Endothelial cell of umbilical vein (primary cell): Measurements from ENCODE around the gene AP5Z1. TPM values are rescaled to one million over a fixed set of nuclear protein-coding genes. Genes with fewer than 3 reads are reported as not detected.

Experiments used
- BruUV-seq: library from RNA; stranded (reverse); fragments of 400-500 nt; replicated peaks from 2 replicates; lab custom pipeline; 2021; lab: Mats Ljungman, UMichigan
- CTCF ChIA-PET: fragments of 300-600, 350-600 bp; sonication (Branson Sonifier 250); formaldehyde crosslinking; loops from one replicate; lab custom pipeline; 2021; ENCODE audit warnings: antibody characterized with exemption, inconsistent platforms; lab: Charles Lee
- POLR2A ChIA-PET: fragments of 300-600, 350-600 bp; sonication (Branson Sonifier 250); formaldehyde crosslinking; loops from one replicate; lab custom pipeline; 2021; ENCODE audit warnings: antibody characterized with exemption, inconsistent platforms; lab: Charles Lee
- DNase-seq: peaks from one replicate; pipeline ENCODE4 v3.0.0-alpha.2; 2011; ENCODE audit warnings: low read depth, low spot score
- FAIRE-seq: peaks from 2 replicates; lab custom pipeline; 2011; peaks lifted over from hg19 to GRCh38; lab: Jason Lieb, UNC
- H2AFZ ChIP-seq: 2 replicates; pipeline ENCODE4 v1.6.0; 2012; ENCODE audit warnings: low read depth, low read length, control low read depth, inconsistent platforms
- H3K27ac ChIP-seq: 2 replicates; pipeline ENCODE4 v1.5.1; 2011; ENCODE audit warnings: low read depth, mild to moderate bottlenecking, control low read depth, low read length, moderate library complexity; ENCODE audit not compliant: insufficient read depth
- H3K27me3 ChIP-seq, 2 experiments: 2 replicates each; pipeline versions ENCODE4 v1.6.0 to v1.6.1; 2011; ENCODE audit warnings: low read length in 2 of 2, mixed read lengths in 1 of 2; ENCODE audit not compliant: control insufficient read depth in 2 of 2, insufficient read depth in 2 of 2
- H3K36me3 ChIP-seq, 2 experiments: 2 replicates in 1 of 2; 3 replicates in 1 of 2; pipeline ENCODE4 v1.5.1; 2011; ENCODE audit warnings: low read length in 2 of 2, mild to moderate bottlenecking in 1 of 2, moderate library complexity in 1 of 2; ENCODE audit not compliant: control insufficient read depth in 2 of 2, insufficient read depth in 2 of 2; ENCODE audit errors: extremely low read depth in 1 of 2
- H3K4me1 ChIP-seq: 3 replicates; pipeline ENCODE4 v1.5.1; 2011; ENCODE audit warnings: mild to moderate bottlenecking, low read length; ENCODE audit not compliant: control insufficient read depth, insufficient read depth; ENCODE audit errors: extremely low read depth
- H3K4me2 ChIP-seq: 2 replicates; pipeline ENCODE4 v1.6.1; 2011; ENCODE audit warnings: low read length, control low read depth, mixed read lengths; ENCODE audit not compliant: insufficient read depth
- H3K4me3 ChIP-seq, 3 experiments: fragments of 200-600 bp in 1 of 3; sonication (generic), shearing (Covaris generic) in 1 of 3; replicated peaks in 1 of 3; 2 replicates each; pipeline ENCODE4 v1.5.1; 2011 to 2016; ENCODE audit warnings: control low read depth in 3 of 3, low read length in 3 of 3, mild to moderate bottlenecking in 2 of 3, inconsistent platforms in 1 of 3, low read depth in 1 of 3, moderate library complexity in 1 of 3; ENCODE audit not compliant: insufficient read depth in 1 of 3
- H3K79me2 ChIP-seq: 2 replicates; pipeline ENCODE4 v1.6.0; 2012; ENCODE audit warnings: low read length, inconsistent platforms; ENCODE audit not compliant: control insufficient read depth, insufficient read depth
- H3K9ac ChIP-seq: replicated peaks from 2 replicates; pipeline ENCODE3; 2011; ENCODE audit warnings: low read length, control low read depth; ENCODE audit not compliant: insufficient read depth; ENCODE audit errors: extremely low read depth
- H3K9me1 ChIP-seq: replicated peaks from 3 replicates; pipeline ENCODE4 v1.6.0; 2011; ENCODE audit warnings: mild to moderate bottlenecking, low read length; ENCODE audit not compliant: control insufficient read depth, insufficient read depth; ENCODE audit errors: extremely low read depth
- H3K9me3 ChIP-seq: replicated peaks from 2 replicates; pipeline ENCODE4 v1.5.1; 2012; ENCODE audit warnings: low read length, inconsistent platforms; ENCODE audit not compliant: control insufficient read depth, insufficient read depth
- H4K20me1 ChIP-seq: replicated peaks from 2 replicates; pipeline ENCODE3; 2011; ENCODE audit warnings: mild to moderate bottlenecking, low read length; ENCODE audit not compliant: control insufficient read depth, insufficient read depth; ENCODE audit errors: extremely low read depth
- CTCF ChIP-seq, 2 donors: IDR thresholded peaks; 1 replicate in 1 of 2; 2 replicates in 1 of 2; pipeline ENCODE4 v1.5.1; 2011; ENCODE audit warnings: low read length in 2 of 2, mild to moderate bottlenecking in 2 of 2, moderate library complexity in 2 of 2, control low read depth in 1 of 2, inconsistent platforms in 1 of 2, low read depth in 1 of 2; ENCODE audit not compliant: insufficient read depth in 1 of 2; ENCODE audit errors: extremely low read depth in 1 of 2
- EZH2 ChIP-seq: IDR thresholded peaks from 2 replicates; pipeline ENCODE4 v1.6.1; 2012; ENCODE audit warnings: borderline replicate concordance, low read depth, mild to moderate bottlenecking, moderate library complexity, low read length, inconsistent platforms; ENCODE audit not compliant: severe bottlenecking
- FOS ChIP-seq: IDR thresholded peaks from 2 replicates; pipeline ENCODE4 v1.6.1; 2011; ENCODE audit warnings: mild to moderate bottlenecking, low read length, moderate library complexity, borderline replicate concordance; ENCODE audit not compliant: insufficient read depth
- GATA2 ChIP-seq: IDR thresholded peaks from 2 replicates; pipeline ENCODE4 v1.7.0; 2011; ENCODE audit warnings: low read depth, mild to moderate bottlenecking, moderate library complexity, mixed read lengths, low read length; ENCODE audit not compliant: insufficient read length, insufficient read depth
- JUN ChIP-seq: IDR thresholded peaks from 2 replicates; pipeline ENCODE4 v1.6.1; 2011; ENCODE audit warnings: borderline replicate concordance, low read depth; ENCODE audit not compliant: insufficient read length, insufficient read depth
- MAX ChIP-seq: IDR thresholded peaks from 2 replicates; pipeline ENCODE4 v1.6.1; 2011; ENCODE audit not compliant: insufficient read depth, insufficient read length
- MYC ChIP-seq: IDR thresholded peaks from one replicate; pipeline ENCODE4 v1.6.1; 2011; ENCODE audit warnings: mild to moderate bottlenecking, low read depth, low read length
- POLR2A ChIP-seq: IDR thresholded peaks from 2 replicates; pipeline ENCODE4 v1.6.1; 2012; ENCODE audit warnings: low read depth, mild to moderate bottlenecking, control low read depth, low read length
- POLR2AphosphoS5 ChIP-seq: IDR thresholded peaks from 2 replicates; pipeline ENCODE4 v1.6.1; 2012; ENCODE audit warnings: low read depth, mild to moderate bottlenecking, control low read depth, low read length, moderate library complexity; ENCODE audit not compliant: insufficient read depth
- dilution Hi-C: fragments of 300-500 bp; cut with MboI; formaldehyde crosslinking; loops from one replicate; pipeline ENCODE4 v1.15.0; 2019; ENCODE audit warnings: low sequenced_read_pairs; ENCODE audit not compliant: extremely low pct_ligation_motif_present
- intact Hi-C: fragments of 100-400 bp; cut with micrococcal nuclease; formaldehyde crosslinking; loops from one replicate; pipeline ENCODE4 v1.10.0; 2022
- polyA plus RNA-seq, 4 experiments: library from polyadenylated mRNA; depleted of rRNA in 3 of 4; stranded (reverse) in 3 of 4; unstranded in 1 of 4; fragments of >200 nt; gene quantifications; 2 replicates each; pipeline versions ENCODE4 v1.2.1 to v1.2.3, GENCODE V29; 2011 to 2012; ENCODE audit warnings: missing spikeins in 1 of 4
- total RNA-seq: library from RNA; stranded (reverse); gene quantifications from 2 replicates; pipeline ENCODE4 v1.2.3, GENCODE V29; 2021

The AP5Z1 gene
- total and polyA plus RNA-seq, 2 donors (not counting 3 experiments of a cell fraction or from before 2014, with no cell fraction given) = 53.7 to 58.9 TPM

- DNase-seq (no peak), FAIRE-seq (no peak)
- dilution Hi-C loops = no loop called here
- BruUV-seq = no TSS peak
- Histone ChIP-seq H3K36me3 (peaks cover 15 to 40% of the 10 kb centered on the region in 2 experiments), H3K27ac (no peak overlapping the region), H3K4me1 (peaks cover 4% of the 10 kb centered on the region), H4K20me1 (no peaks in the 10 kb centered on the region), H2AFZ (no peak overlapping the region), H3K79me2 (peaks cover 2% of the 10 kb centered on the region), H3K9me3 (no peaks in the 10 kb centered on the region), H3K9ac (no peak overlapping the region), H3K4me2 (no peak overlapping the region), H3K4me3 (no peak overlapping the region), H3K27me3 (no peaks in the 10 kb centered on the region), H3K9me1 (no peaks in the 10 kb centered on the region)
- ChIA-PET POLR2A (no interaction called here), CTCF (interaction anchor here (1.0 kb wide), 1 partner anchor 19 kb away, joined by 3 read pairs; no protein-coding TSS in a partner anchor)
- TF ChIP-seq MYC (no peak), MAX (no peak), GATA2 (no peak), EZH2 (no peak), POLR2AphosphoS5 (no peak), POLR2A (no peak), JUN (no peak), CTCF (IDR thresholded peaks at IDR 0.05; ENCODE audit: extremely low read depth in 1 of 2, insufficient read depth in 1 of 2, low read depth in 1 of 2, low read length in 2 of 2) (no peak), FOS (no peak)
- intact Hi-C loops = no loop called here
Observed at GRCh38 chr7:4764402-4765007, 10.9 kb upstream of the AP5Z1 start.
